ENCODE measurements around the gene LIMS1.

GRCh38 chr2:108626995-108627394 lies 92.7 kb downstream of the LIMS1 start:
- TF ChIP-seq EP300 (IDR thresholded peaks at IDR 0.05) (no peak), POLR2AphosphoS5 (IDR thresholded peaks at IDR 0.05) (no peak)
